Esophagus muscularis mucosa (tissue), 3 donors: ENCODE data around the gene LRP2BP.

ENCODE experiments used
- POLR2AphosphoS5 ChIP-seq, 2 donors: sonication (generic); formaldehyde crosslinking; IDR thresholded peaks; one replicate each; pipeline ENCODE4 v1.6.1; 2017; ENCODE audit warnings: antibody characterized with exemption in 2 of 2
- TF ChIP-seq, protein P1 (sequence below), 3 experiments: fragments of 200-600 bp in 2 of 3; fragments of 450-650 bp in 1 of 3; sonication (generic) in 2 of 3; IDR thresholded peaks; one replicate each; pipeline ENCODE4 v1.5.1; 2017 to 2019; ENCODE audit warnings: antibody characterized with exemption in 3 of 3, mild to moderate bottlenecking in 2 of 3, moderate library complexity in 1 of 3

- TF ChIP-seq, protein P1, sequence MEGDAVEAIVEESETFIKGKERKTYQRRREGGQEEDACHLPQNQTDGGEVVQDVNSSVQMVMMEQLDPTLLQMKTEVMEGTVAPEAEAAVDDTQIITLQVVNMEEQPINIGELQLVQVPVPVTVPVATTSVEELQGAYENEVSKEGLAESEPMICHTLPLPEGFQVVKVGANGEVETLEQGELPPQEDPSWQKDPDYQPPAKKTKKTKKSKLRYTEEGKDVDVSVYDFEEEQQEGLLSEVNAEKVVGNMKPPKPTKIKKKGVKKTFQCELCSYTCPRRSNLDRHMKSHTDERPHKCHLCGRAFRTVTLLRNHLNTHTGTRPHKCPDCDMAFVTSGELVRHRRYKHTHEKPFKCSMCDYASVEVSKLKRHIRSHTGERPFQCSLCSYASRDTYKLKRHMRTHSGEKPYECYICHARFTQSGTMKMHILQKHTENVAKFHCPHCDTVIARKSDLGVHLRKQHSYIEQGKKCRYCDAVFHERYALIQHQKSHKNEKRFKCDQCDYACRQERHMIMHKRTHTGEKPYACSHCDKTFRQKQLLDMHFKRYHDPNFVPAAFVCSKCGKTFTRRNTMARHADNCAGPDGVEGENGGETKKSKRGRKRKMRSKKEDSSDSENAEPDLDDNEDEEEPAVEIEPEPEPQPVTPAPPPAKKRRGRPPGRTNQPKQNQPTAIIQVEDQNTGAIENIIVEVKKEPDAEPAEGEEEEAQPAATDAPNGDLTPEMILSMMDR (IDR thresholded peaks at IDR 0.05), result no peak
- no peak for TF ChIP-seq POLR2AphosphoS5 (IDR thresholded peaks at IDR 0.05)
Measured at GRCh38 chr4:185404031-185404430, 8.3 kb upstream of the LRP2BP start.
